Activated T-cell treated with anti-CD3 and anti-CD28 coated beads, Interleukin-2, amount 50 U/mL, for 4 hours (primary cell): ENCODE measurements around the gene IL10RB. TPM values are rescaled to one million over a fixed set of nuclear protein-coding genes. Genes with fewer than 3 reads are reported as not detected.
A peak's percentile ranks its signal among the peaks of the same experiment; 100 is the strongest.
"Not testable (repeated sequence)": the region's sequence is repeated elsewhere in the genome, so short reads cannot be mapped to it uniquely, and the experiment has no call there.

ENCODE experiments used
- ATAC-seq, 2 donors: fragments of 200-7000 bp; cut with Tn5 transposase; one replicate each; pipeline ENCODE4 v1.10.0; 2021
- DNase-seq: peaks from one replicate; pipeline ENCODE4 v3.0.0-alpha.2; 2020
- H3K27me3 Mint-ChIP-seq: one replicate; pipeline ENCODE4 v1.8.0; 2021; ENCODE audit warnings: low read depth, mixed read lengths
- H3K36me3 Mint-ChIP-seq: one replicate; pipeline ENCODE4 v1.8.0; 2022; ENCODE audit warnings: mixed read lengths; ENCODE audit not compliant: insufficient read depth
- H3K4me1 Mint-ChIP-seq: one replicate; pipeline ENCODE4 v1.8.0; 2021; ENCODE audit warnings: low read depth, mixed read lengths
- H3K4me3 Mint-ChIP-seq: one replicate; pipeline ENCODE4 v1.8.0; 2021; ENCODE audit warnings: mild to moderate bottlenecking, moderate library complexity, mixed read lengths
- H3K9me3 Mint-ChIP-seq: one replicate; pipeline ENCODE4 v1.8.0; 2021; ENCODE audit warnings: mixed read lengths
- total RNA-seq, 3 donors: library from RNA; stranded (reverse); gene quantifications; one replicate each; pipeline ENCODE4 v1.2.1, GENCODE V29; 2021

IL10RB gene
- total RNA-seq = 10 to 100 TPM in 2 of 3 donors, 1 to 10 TPM in 1; 9.3 to 11.6 (median 10.2) TPM

DNA sequence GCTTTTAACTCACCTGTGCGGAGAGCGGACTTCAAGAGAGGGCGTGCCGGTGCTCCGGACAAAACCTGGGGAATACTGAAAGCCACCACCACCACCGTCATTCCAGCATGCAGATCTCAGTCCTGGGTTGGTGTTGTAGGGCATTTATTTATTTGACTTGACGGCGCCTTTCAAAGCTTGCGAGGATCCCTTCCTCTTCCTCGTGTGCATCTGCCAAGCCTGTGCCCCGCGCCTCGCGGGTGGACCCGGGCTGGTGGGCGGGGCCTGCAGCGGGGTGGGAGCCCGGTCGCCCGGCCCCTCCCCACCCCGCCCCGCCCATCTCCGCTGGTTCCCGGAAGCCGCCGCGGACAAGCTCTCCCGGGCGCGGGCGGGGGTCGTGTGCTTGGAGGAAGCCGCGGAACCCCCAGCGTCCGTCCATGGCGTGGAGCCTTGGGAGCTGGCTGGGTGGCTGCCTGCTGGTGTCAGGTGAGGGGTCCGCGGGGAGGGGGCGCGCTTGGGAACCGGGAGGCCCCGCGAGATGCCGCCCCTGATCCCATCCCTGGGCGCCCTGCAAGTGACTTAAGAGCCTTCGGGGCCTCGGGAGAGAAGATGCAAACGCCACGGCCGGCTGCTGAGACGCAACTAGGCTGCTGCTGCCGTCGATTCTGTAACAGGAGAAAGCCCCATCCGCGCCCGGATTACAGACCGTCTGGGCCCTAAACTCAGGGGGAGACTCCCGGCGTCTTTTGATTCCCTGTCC, at the start of gene IL10RB:
Gene IL10RB (plus strand): TSS at position 318 of the 739 bp plus-strand sequence. CDS start 99 bp downstream, at position 417.
- Mint-ChIP-seq H3K9me3 (no peaks in the 10 kb centered on the region), H3K36me3 (peaks cover 18% of the 10 kb centered on the region), H3K4me1 (peaks cover 59% of the 10 kb centered on the region), H3K4me3 (peak within 1 kb of the TSS; percentile 96), H3K27me3 (no peaks in the 10 kb centered on the region)
- ATAC-seq = peak; percentile 73 to 74
- DNase-seq = peak; percentile 72

DNA sequence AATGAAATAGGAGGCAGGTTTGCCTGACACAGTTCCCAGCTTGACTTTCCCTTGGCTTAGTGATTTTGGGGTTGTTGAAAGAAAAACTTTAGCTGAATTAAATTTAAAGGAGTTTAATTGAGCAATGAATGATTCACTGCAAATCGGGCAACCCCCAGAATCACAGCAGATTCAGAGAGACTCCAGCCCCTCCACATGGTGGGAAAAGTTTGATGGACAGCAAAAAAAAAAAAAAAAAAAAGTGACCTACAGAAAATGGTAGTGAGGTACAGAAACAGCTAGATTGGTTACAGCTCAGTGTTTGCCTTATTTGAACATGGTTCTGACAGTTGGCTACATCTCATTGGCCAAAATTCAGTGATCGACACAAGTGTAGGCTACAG, 49.0 kb upstream of the IL10RB start:
- H3K27me3 Mint-ChIP-seq = no peaks in the 10 kb centered on the region
- peaks cover 3% of the 10 kb centered on the region for H3K36me3 Mint-ChIP-seq
- H3K4me3 Mint-ChIP-seq = no peak overlapping the region
- no peak for ATAC-seq
- H3K9me3 Mint-ChIP-seq = peaks cover 20% of the 10 kb centered on the region
- no peak for DNase-seq
- H3K4me1 Mint-ChIP-seq = peaks cover 70% of the 10 kb centered on the region

DNA sequence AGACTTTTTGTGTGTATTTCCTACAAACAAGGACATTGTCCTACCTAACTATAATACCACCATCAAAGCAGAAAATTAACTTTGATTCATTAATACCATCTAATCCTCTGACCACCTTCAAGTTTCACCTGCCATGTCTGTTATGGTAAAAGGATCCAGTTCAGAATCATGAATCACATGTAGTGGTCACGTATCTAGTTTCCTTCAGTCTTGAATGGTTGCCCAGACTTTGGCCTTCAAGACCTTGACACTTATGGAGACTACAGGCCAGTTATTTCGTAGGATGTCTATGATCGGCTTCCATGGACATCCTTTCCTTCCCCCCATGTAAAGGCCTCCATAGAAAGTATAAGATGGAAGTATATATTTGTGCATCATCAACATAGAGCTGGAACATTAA, 46.9 kb upstream of the IL10RB start:
- Mint-ChIP-seq H3K4me1 (peaks cover 49% of the 10 kb centered on the region), H3K4me3 (no peak overlapping the region), H3K36me3 (peaks cover 3% of the 10 kb centered on the region), H3K27me3 (no peaks in the 10 kb centered on the region), H3K9me3 (peaks cover 20% of the 10 kb centered on the region)
- DNase-seq (no peak), ATAC-seq (no peak)

DNA sequence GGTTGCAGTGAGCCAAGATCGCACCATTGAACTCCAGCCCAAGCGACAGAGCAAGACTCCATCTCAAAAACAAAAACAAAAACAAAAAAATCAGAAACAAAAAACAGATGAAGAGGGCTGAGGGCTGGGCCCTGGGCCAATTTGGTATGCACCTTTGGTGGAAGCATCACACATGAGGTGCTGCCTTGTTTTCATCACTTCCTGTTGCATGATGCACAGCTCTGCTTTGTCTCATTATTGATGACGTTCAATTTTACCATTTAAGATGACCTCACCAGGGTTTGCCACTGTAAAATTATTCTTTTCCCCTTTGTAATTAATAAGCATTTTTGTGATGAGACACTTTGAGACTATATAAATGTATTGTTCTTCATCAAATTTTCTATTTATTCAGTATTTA, 46.2 kb upstream of the IL10RB start:
- Mint-ChIP-seq H3K4me1 (peaks cover 43% of the 10 kb centered on the region), H3K9me3 (peaks cover 17% of the 10 kb centered on the region), H3K4me3 (no peak overlapping the region), H3K36me3 (peaks cover 3% of the 10 kb centered on the region), H3K27me3 (no peaks in the 10 kb centered on the region)
- DNase-seq (no peak), ATAC-seq (no peak)

DNA sequence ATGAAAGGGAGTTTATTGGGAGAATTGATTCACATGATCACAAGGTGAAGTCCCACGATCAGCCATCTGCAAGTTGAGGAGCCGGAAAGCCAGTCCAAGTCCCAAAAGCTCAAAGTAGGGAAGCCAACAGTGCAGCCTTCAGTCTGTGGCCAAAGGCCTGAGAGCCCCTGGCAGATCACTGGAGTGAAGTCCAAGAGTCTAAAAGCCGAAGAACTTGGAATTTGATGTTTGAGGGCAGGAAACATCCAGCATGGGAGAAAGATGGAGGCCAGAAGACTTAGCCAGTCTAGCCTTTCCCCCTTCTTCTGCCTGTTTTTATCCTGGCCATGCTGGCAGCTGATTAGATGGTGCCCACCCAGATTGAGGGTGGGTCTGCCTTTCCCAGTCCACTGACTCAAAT, 40.8 kb upstream of the IL10RB start:
- not testable (repeated sequence) for DNase-seq, H3K36me3 Mint-ChIP-seq, H3K27me3 Mint-ChIP-seq, H3K4me3 Mint-ChIP-seq, H3K9me3 Mint-ChIP-seq, ATAC-seq
- H3K4me1 Mint-ChIP-seq = peaks cover 18% of the 10 kb centered on the region

DNA sequence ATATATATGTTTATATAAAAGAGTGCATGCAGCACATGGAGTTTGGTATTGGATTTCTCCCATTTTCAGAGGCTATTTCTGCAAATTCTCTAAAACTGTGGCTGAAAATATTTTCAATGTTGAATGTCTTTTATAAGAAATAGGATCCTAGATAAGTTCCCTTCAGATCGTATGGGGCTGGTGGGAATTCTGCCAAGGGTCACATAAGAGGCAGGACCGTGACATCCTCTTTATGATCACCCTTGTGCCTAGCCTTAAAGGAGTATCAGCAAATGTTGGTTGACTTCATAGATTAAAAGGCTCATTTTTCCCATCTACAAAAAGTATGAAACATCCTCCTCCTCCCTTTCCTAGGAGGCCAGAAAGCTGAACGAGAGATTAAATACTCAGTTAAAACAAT, 37.7 kb upstream of the IL10RB start:
- no peak for ATAC-seq
- Mint-ChIP-seq H3K4me1 (peaks cover 40% of the 10 kb centered on the region), H3K9me3 (no peaks in the 10 kb centered on the region), H3K4me3 (no peak overlapping the region), H3K36me3 (peaks cover 7% of the 10 kb centered on the region), H3K27me3 (no peaks in the 10 kb centered on the region)
- no peak for DNase-seq

DNA sequence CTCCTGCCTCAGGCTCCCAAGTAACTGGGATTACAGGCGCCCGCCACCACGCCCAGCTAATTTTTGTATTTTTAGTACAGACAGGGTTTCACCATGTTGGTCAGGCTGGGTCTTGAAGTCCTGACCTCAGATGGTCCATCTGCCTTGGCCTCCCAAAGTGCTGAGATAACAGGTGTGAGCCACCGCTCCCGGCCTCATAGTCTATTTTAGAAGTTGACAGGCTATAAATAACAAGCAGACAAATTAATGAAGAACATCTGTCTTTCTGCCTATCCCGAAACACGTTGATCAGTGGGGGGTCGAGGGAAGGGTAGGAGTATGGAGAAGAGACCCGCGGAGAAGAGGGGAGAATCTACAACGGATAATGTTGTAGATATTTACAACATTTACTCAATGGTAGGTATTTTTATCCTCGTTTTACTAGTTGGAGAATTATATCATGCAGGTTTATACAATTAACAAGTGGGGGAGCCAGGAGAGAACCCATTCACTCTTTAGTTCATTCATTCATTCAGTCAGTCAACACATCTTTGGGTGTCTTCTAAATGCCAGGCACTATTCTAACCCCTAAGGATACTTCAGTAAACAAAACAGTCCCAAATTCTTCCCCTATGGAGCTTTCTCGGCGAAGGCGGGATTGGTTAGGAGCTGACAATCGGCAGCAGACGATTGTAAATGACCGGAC, 36.9 kb upstream of the IL10RB start:
- peak overlapping the region; percentile 81 for H3K4me3 Mint-ChIP-seq
- ATAC-seq = no peak
- H3K27me3 Mint-ChIP-seq = no peaks in the 10 kb centered on the region
- H3K36me3 Mint-ChIP-seq = peaks cover 9% of the 10 kb centered on the region
- no peak for DNase-seq
- no peaks in the 10 kb centered on the region for H3K9me3 Mint-ChIP-seq
- H3K4me1 Mint-ChIP-seq = peaks cover 46% of the 10 kb centered on the region

DNA sequence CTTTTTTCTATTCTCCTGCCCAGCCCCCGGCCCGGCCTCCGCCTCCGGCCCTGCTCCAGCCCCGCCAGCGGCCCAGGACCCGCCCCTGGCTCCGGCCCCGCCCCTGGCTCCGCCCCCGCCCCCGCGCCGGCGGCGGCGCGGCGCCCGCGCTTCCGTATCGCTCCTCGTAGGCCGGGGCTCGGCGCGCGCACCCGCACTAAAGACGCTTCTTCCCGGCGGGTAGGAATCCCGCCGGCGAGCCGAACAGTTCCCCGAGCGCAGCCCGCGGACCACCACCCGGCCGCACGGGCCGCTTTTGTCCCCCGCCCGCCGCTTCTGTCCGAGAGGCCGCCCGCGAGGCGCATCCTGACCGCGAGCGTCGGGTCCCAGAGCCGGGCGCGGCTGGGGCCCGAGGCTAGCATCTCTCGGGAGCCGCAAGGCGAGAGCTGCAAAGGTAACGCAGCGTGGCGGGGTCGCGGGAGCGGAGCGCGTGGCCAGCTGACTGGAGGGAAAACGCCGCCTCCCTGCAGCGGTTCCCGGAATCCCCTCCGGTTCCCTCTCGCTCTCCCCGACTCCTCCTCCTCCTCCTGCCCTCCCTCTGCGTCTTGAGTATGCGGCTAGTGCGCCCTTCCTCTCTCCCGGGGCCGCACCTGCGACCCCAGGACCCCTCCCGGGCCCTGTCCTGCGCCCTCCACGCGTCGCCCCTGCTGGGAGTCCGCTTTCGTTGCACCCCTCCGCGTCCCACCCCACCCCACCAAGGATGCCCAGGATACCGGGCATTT, 36.2 kb upstream of the IL10RB start, which contains the start of gene IFNAR2:
Gene IFNAR2 (plus strand): TSS at position 155 of the 761 bp plus-strand sequence. CDS start 11,985 bp downstream, outside the sequence.
- ATAC-seq (peak; percentile 63 to 74), DNase-seq (peak; percentile 74)
- no peaks in the 10 kb centered on the region for H3K9me3 Mint-ChIP-seq
- no peaks in the 10 kb centered on the region for H3K27me3 Mint-ChIP-seq
- H3K36me3 Mint-ChIP-seq = peaks cover 14% of the 10 kb centered on the region
- peak within 1 kb of the TSS; percentile 89 for H3K4me3 Mint-ChIP-seq
- H3K4me1 Mint-ChIP-seq = peaks cover 52% of the 10 kb centered on the region

DNA sequence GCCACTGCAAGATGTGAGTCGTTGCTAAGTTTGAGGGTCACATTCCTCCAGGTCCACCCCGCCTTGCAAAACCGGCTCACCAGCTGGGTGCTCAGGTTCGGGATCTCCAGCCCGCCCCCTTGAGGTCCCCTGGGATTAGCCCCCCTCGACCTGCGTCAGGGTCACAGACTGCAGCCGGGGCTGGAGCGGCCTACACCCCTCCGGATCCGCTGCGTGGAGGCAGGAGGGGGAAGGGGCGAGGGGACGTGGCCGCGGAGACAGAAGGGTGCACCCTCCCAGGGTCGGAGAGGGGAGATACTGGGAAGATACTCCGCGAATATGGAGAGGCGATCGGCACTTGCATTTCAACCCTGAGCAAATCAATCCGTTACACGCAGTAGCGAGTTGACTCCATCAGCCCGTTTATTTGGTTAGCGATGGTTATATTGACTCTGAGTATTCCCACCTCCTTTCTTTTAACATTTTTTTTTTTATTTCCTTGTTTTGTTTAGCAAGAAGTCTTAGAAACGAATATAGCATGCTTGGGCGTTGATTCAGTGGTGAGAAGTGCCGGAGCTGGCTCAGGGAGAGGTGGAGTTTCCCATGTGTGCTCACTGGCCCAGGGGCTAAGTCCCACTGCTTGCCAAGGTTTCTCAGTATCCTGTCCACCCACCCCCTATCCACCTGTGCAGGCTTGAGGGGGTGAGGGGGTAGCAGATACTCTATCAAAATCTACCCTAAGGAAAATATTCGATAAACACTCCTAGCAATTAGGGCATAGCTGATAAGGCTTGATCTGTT, 35.4 kb upstream of the IL10RB start:
- Mint-ChIP-seq H3K9me3 (no peaks in the 10 kb centered on the region), H3K36me3 (peaks cover 15% of the 10 kb centered on the region), H3K4me3 (peak overlapping the region; percentile 89), H3K27me3 (no peaks in the 10 kb centered on the region), H3K4me1 (peaks cover 58% of the 10 kb centered on the region)
- no peak for DNase-seq
- ATAC-seq = peak; percentile 18 to 20

DNA sequence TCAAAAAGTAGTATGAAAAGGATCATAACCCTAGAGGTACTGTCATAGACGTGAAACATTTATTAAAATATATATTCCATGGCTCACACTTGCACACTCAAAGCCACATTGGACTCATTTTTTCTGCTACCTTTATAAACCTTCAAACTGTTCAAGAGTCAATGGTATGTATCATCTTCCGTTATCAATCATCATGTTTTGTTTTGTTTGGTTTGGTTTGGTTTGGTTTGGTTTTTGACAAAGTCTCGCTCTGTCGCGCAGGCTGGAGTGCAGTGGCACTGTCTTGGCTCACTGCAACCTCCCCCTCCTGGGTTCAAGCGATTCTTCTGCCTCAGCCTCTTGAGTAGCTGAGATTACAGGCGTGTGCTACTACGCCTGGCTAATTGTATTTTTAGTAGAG, 34.6 kb upstream of the IL10RB start:
- H3K36me3 Mint-ChIP-seq = peaks cover 15% of the 10 kb centered on the region
- DNase-seq (peak; percentile 43), ATAC-seq (peak; percentile 61 to 75)
- H3K4me1 Mint-ChIP-seq = peaks cover 64% of the 10 kb centered on the region
- no peaks in the 10 kb centered on the region for H3K27me3 Mint-ChIP-seq
- peak overlapping the region; percentile 89 for H3K4me3 Mint-ChIP-seq
- no peaks in the 10 kb centered on the region for H3K9me3 Mint-ChIP-seq

DNA sequence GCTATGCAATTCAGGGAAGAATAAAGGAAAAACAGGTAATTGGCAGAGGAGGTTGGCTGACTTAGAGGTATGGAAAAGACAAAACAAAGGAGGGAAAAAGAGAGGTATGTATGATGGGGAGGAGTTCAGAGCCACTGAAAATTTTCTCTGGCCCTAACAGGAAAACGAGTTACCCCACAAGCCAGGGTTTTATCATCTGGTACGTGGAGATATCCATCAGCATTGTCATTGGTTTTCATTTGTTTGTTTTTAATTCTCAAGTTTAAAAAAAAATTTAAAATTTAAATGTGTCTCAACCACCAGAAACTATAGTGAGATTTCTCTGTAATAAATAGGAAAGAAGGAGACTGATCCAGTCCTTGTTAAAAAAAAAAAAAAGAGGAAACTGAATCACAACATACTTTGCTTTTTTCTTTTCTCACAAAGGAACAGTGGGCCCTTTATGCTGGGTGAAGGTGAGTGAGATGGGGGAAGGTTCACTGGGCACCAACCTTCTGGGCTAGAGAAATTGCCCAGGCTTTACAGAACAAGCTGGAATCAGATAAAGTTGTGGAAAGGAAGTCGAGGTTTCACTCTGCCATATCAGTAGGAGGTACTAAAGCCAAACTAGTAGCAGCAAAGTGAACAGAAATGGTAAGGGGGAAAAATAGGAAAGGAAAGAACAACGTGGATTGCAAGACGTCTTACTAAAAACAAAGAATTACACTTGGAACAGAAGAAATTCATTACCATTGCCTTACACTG, 33.7 kb upstream of the IL10RB start:
- Mint-ChIP-seq H3K4me1 (peaks cover 70% of the 10 kb centered on the region), H3K27me3 (no peaks in the 10 kb centered on the region), H3K4me3 (peak overlapping the region; percentile 89), H3K9me3 (no peaks in the 10 kb centered on the region), H3K36me3 (peaks cover 19% of the 10 kb centered on the region)
- no peak for DNase-seq
- ATAC-seq = no peak

DNA sequence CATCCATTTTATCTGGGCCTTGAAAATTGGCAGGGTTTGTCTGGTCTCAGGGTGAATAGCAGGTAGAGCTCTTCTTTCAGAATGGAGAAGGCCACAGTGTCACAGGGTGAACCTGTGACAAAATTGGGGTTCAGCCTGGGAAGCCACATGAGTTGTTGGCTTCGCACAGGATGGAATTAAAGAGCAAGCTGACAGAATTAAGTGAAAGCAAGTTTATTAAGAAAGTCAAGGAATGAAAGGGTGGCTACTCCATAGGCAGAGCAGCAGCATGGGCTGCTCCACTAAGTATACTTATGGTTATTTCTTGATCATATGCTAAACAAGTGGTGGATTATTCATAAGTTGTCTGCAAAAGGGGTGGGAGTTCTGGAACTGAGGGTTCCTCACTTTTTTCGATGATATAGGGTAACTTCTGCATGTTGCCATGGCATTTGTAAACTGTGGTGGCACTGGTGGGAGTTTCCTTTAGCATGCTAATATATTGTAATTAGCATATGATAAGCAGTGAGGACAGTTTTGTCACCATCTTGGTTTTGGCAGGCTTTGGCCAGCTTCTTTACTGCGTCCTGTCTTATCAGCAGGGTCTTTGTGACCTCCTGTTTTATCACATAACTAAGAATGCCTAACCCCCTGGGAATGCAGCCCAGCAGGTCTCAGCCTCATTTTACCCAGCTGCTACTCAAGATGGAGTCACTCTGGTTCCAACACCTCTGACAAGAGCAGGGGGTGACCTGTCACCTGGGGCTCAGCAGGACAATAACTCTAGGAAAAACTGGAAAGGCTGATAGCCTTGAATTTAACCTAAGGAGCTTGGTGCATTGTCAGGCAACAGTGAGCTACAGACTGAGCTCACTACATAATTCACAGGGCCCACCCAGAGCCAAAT, 31.3 kb upstream of the IL10RB start:
- Mint-ChIP-seq H3K36me3 (peaks cover 19% of the 10 kb centered on the region), H3K9me3 (no peaks in the 10 kb centered on the region), H3K4me3 (peak overlapping the region; percentile 44), H3K4me1 (peaks cover 79% of the 10 kb centered on the region), H3K27me3 (no peaks in the 10 kb centered on the region)
- ATAC-seq (peak; percentile 19 to 21), DNase-seq (no peak)
